Breast epithelium (tissue), 4 donors: Measurements from ENCODE around the gene LDLRAD4. TPM values are rescaled to one million over a fixed set of nuclear protein-coding genes. Genes with fewer than 3 reads are reported as not detected.

Experiments used
- DNase-seq, 2 donors: peaks; one replicate each; pipeline ENCODE4 v3.0.0-alpha.2; 2019; ENCODE audit warnings: low spot score in 2 of 2
- H3K27ac ChIP-seq, 2 donors: fragments of 200-600 bp; sonication (generic) in 1 of 2; one replicate each; pipeline ENCODE4 v1.5.1; 2016 to 2019; ENCODE audit warnings: mild to moderate bottlenecking in 1 of 2
- H3K27me3 ChIP-seq, 2 donors: fragments of 200-600 bp; sonication (generic) in 1 of 2; one replicate each; pipeline versions ENCODE4 v1.5.1 to v1.6.0; 2017 to 2019; ENCODE audit warnings: control low read depth in 1 of 2, mild to moderate bottlenecking in 1 of 2
- H3K36me3 ChIP-seq: fragments of 200-600 bp; one replicate; pipeline ENCODE4 v1.5.1; 2019
- H3K4me1 ChIP-seq, 2 donors: fragments of 200-600 bp; sonication (generic); one replicate each; pipeline ENCODE4 v1.5.1; 2016 to 2019; ENCODE audit warnings: control low read depth in 1 of 2
- H3K4me3 ChIP-seq, 3 donors: fragments of 200-600 bp; sonication (generic); 1 replicate in 2 of 3; 2 replicates in 1 of 3; pipeline ENCODE4 v1.5.1; 2016 to 2019; ENCODE audit warnings: mild to moderate bottlenecking in 3 of 3, moderate library complexity in 2 of 3
- H3K9me3 ChIP-seq, 2 donors: fragments of 200-600 bp; sonication (generic) in 1 of 2; one replicate each; pipeline ENCODE4 v1.5.1; 2016 to 2019; ENCODE audit warnings: control low read depth in 1 of 2
- POLR2A ChIP-seq: fragments of 450-650 bp; IDR thresholded peaks from one replicate; pipeline ENCODE4 v1.6.1; 2016; ENCODE audit warnings: antibody characterized with exemption, mild to moderate bottlenecking, moderate library complexity
- POLR2AphosphoS5 ChIP-seq, 3 donors: sonication (generic); formaldehyde crosslinking; IDR thresholded peaks; one replicate each; pipeline ENCODE4 v1.6.1; 2017; ENCODE audit warnings: antibody characterized with exemption in 3 of 3
- intact Hi-C: fragments of 100-400 bp; cut with DNase I; formaldehyde crosslinking; loops from one replicate; pipeline ENCODE4 v1.15.1; 2023; ENCODE audit warnings: low total_unique reads
- total RNA-seq, 3 donors: library from RNA; depleted of rRNA; stranded (reverse); fragments of >200 nt; gene quantifications; one replicate each; pipeline ENCODE4 v1.1.0, GENCODE V29; 2016
- TF ChIP-seq, protein P1 (sequence below), 3 donors: fragments of 450-650 bp; IDR thresholded peaks; one replicate each; pipeline ENCODE4 v1.5.1; 2016 to 2017; ENCODE audit warnings: antibody characterized with exemption in 3 of 3, mild to moderate bottlenecking in 3 of 3, moderate library complexity in 3 of 3

The LDLRAD4 gene
- total RNA-seq, 3 donors from 2014 or later: 28.5 to 94.3 (median 42.9) TPM

DNA sequence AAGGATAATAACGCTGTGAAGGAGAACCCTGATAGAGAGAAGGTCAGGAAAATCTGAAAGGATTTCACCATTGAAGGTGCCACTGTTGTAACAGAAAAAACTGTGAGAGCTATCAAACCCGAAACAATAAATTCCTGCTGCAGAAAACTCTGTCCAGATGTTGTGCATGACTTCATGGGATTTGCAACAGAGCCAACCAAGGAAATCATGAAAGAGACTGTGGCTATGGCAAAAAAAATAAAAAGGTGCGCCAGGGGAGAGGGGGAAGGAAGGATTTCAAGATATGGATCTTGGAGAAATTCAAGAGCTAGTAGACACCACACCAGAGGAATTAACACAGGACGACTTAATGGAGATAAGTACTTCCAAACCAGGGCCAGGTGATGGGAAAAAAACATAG, 88.0 kb downstream of the LDLRAD4 start:
- H3K4me1 ChIP-seq: no peaks in the 10 kb centered on the region
- no peaks in the 10 kb centered on the region for H3K27me3 ChIP-seq
- TF ChIP-seq POLR2A: no peak
- no peak for TF ChIP-seq POLR2AphosphoS5 (IDR thresholded peaks at IDR 0.05)
- TF ChIP-seq, protein P1, sequence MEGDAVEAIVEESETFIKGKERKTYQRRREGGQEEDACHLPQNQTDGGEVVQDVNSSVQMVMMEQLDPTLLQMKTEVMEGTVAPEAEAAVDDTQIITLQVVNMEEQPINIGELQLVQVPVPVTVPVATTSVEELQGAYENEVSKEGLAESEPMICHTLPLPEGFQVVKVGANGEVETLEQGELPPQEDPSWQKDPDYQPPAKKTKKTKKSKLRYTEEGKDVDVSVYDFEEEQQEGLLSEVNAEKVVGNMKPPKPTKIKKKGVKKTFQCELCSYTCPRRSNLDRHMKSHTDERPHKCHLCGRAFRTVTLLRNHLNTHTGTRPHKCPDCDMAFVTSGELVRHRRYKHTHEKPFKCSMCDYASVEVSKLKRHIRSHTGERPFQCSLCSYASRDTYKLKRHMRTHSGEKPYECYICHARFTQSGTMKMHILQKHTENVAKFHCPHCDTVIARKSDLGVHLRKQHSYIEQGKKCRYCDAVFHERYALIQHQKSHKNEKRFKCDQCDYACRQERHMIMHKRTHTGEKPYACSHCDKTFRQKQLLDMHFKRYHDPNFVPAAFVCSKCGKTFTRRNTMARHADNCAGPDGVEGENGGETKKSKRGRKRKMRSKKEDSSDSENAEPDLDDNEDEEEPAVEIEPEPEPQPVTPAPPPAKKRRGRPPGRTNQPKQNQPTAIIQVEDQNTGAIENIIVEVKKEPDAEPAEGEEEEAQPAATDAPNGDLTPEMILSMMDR (IDR thresholded peaks at IDR 0.05): no peak
- H3K27ac ChIP-seq: no peak overlapping the region
- H3K9me3 ChIP-seq: peaks cover 0 to 8% of the 10 kb centered on the region in 2 donors
- no peak for DNase-seq
- intact Hi-C loops: no loop called here
- H3K36me3 ChIP-seq: no peaks in the 10 kb centered on the region
- H3K4me3 ChIP-seq: no peak overlapping the region

DNA sequence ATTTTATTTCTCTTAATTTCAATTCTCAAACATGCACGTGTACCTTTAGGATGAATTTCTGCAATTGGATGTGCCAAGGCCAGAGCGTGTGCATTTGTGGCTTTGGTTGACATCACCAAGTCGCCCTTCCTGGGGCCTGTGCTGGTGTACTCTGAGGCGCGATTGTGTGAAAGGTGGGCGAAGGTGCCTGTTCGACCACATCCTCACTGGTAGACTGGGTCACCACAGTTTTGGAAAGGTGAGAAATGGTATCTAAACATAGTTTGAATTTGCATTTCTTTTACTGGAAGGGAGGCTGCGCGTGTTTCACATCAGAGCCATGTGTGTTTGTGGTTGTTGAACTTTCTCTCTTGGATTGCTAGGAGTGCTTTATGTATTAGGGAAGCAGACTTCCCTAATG, 89.8 kb downstream of the LDLRAD4 start:
- TF ChIP-seq POLR2AphosphoS5 (IDR thresholded peaks at IDR 0.05) (no peak), POLR2A (no peak)
- TF ChIP-seq, protein P1 (IDR thresholded peaks at IDR 0.05): no peak
- intact Hi-C loops: no loop called here

DNA sequence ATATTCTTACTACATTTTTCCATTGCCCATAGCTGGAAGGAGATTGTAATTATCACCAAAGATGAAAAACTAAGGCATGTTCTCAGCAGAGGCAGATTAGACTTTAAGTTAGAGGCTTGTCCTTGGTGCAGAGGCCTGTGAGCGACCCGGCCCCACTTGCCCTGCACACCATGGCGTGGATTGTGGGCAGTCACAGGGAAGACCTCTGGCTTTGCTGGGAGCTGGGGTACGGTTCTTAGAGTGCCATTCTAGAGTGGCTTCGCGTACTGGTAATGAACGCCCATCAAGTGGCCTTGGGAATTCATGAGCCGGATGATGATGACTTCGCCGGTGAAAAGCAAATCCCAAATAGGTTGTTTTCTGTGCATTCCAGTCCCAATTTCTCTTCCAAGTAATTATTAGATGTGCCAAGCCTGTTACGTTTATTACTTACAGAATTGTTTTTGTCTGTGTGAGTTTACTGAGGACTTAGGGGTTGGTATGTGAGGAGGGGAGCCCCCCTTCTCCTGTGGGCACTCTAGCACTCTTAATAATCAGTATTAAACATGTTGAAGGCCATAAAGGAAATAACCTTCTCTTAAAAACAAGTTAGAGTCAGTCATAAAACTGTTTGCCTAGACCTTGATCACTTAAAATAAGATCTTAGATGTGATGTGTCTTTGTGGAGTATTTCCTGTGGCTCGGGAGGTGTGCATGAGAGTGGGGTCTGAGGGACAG, 90.6 kb downstream of the LDLRAD4 start:
- Histone ChIP-seq H3K36me3 (no peaks in the 10 kb centered on the region), H3K4me3 (no peak overlapping the region), H3K4me1 (no peaks in the 10 kb centered on the region), H3K27ac (no peak overlapping the region), H3K27me3 (no peaks in the 10 kb centered on the region), H3K9me3 (peaks cover 0 to 8% of the 10 kb centered on the region in 2 donors)
- intact Hi-C loops: no loop called here
- TF ChIP-seq POLR2A: no peak
- TF ChIP-seq, protein P1 (IDR thresholded peaks at IDR 0.05): no peak
- TF ChIP-seq POLR2AphosphoS5 (IDR thresholded peaks at IDR 0.05): no peak
- no peak for DNase-seq

More for the DNA sequence above, 89.8 kb downstream of the LDLRAD4 start:
- Histone ChIP-seq H3K27me3 (no peaks in the 10 kb centered on the region), H3K36me3 (no peaks in the 10 kb centered on the region), H3K27ac (no peak overlapping the region), H3K9me3 (peaks cover 0 to 8% of the 10 kb centered on the region in 2 donors), H3K4me1 (no peaks in the 10 kb centered on the region), H3K4me3 (no peak overlapping the region)
- no peak for DNase-seq

GRCh38 chr18:13309748-13310670, 91.4 kb downstream of the LDLRAD4 start:
- no peaks in the 10 kb centered on the region for H3K36me3 ChIP-seq
- no peak overlapping the region for H3K27ac ChIP-seq
- no peaks in the 10 kb centered on the region for H3K4me1 ChIP-seq
- H3K27me3 ChIP-seq: no peaks in the 10 kb centered on the region
- intact Hi-C loops: no loop called here
- DNase-seq: no peak
- peaks cover 0 to 8% of the 10 kb centered on the region in 2 donors for H3K9me3 ChIP-seq
- TF ChIP-seq POLR2A (no peak), POLR2AphosphoS5 (IDR thresholded peaks at IDR 0.05) (no peak)
- TF ChIP-seq, protein P1 (IDR thresholded peaks at IDR 0.05): no peak
- H3K4me3 ChIP-seq: no peak overlapping the region

- Histone ChIP-seq H3K4me3 (no peak overlapping the region), H3K9me3 (peaks cover 0 to 6% of the 10 kb centered on the region in 2 donors), H3K4me1 (no peaks in the 10 kb centered on the region), H3K27ac (no peak overlapping the region), H3K27me3 (no peaks in the 10 kb centered on the region), H3K36me3 (no peaks in the 10 kb centered on the region)
- intact Hi-C loops: no loop called here
- TF ChIP-seq, protein P1 (IDR thresholded peaks at IDR 0.05): no peak
- TF ChIP-seq POLR2AphosphoS5 (IDR thresholded peaks at IDR 0.05): no peak
- no peak for TF ChIP-seq POLR2A
- DNase-seq: no peak
Observed at GRCh38 chr18:13311193-13311592, 92.6 kb downstream of the LDLRAD4 start.
